Progenitor cell of endocrine pancreas (in vitro differentiated cells): ENCODE data around the gene HOXC13. TPM values are rescaled to one million over a fixed set of nuclear protein-coding genes. Genes with fewer than 3 reads are reported as not detected.

ENCODE experiments used
- DNase-seq: peaks from one replicate; pipeline ENCODE4 v3.0.0; 2021; ENCODE audit warnings: low spot score; ENCODE audit not compliant: unreplicated experiment
- H3K27ac Mint-ChIP-seq: 2 replicates; pipeline ENCODE4 v1.8.0; 2021; ENCODE audit warnings: mild to moderate bottlenecking, moderate library complexity, mixed read lengths
- H3K27me3 Mint-ChIP-seq: 2 replicates; pipeline ENCODE4 v1.8.0; 2021; ENCODE audit warnings: mixed read lengths
- H3K36me3 Mint-ChIP-seq: 2 replicates; pipeline ENCODE4 v1.8.0; 2022; ENCODE audit warnings: mixed read lengths; ENCODE audit not compliant: insufficient read depth
- H3K4me1 Mint-ChIP-seq: 2 replicates; pipeline ENCODE4 v1.8.0; 2021; ENCODE audit warnings: low read depth, mixed read lengths
- H3K4me3 Mint-ChIP-seq: 2 replicates; pipeline ENCODE4 v1.8.0; 2021; ENCODE audit warnings: low read depth, mild to moderate bottlenecking, moderate library complexity, mixed read lengths
- H3K9me3 Mint-ChIP-seq: 2 replicates; pipeline ENCODE4 v1.8.0; 2021; ENCODE audit warnings: low read depth, mixed read lengths
- CTCF ChIP-seq: fragments of 200-600 bp; sonication (generic); IDR thresholded peaks from one replicate; pipeline ENCODE4 v1.5.0; 2021; ENCODE audit warnings: antibody characterized with exemption, mild to moderate bottlenecking; ENCODE audit not compliant: unreplicated experiment
- total RNA-seq: library from RNA; stranded (reverse); gene quantifications from 2 replicates; pipeline ENCODE4 v1.2.1, GENCODE V29; 2021

Gene HOXC13
- total RNA-seq, 1 donor from 2014 or later, result not detected

GRCh38 chr12:53993162-53994008 lies 54.8 kb downstream of the HOXC13 start:
- H3K9me3 Mint-ChIP-seq, result no peaks in the 10 kb centered on the region

GRCh38 chr12:53994009-53994263 lies 55.3 kb downstream of the HOXC13 start:
- H3K4me1 Mint-ChIP-seq, result peaks cover 4% of the 10 kb centered on the region
- no peaks in the 10 kb centered on the region for H3K36me3 Mint-ChIP-seq
- DNase-seq, result no peak
- TF ChIP-seq CTCF, result no peak
- H3K9me3 Mint-ChIP-seq, result no peaks in the 10 kb centered on the region
- H3K27ac Mint-ChIP-seq, result peak overlapping the region; percentile 45
- no peak overlapping the region for H3K4me3 Mint-ChIP-seq
- H3K27me3 Mint-ChIP-seq, result peaks cover 100% of the 10 kb centered on the region

More at GRCh38 chr12:53993162-53994008, 54.8 kb downstream of the HOXC13 start:
- DNase-seq, result no peak
- no peak overlapping the region for H3K27ac Mint-ChIP-seq
- H3K4me3 Mint-ChIP-seq, result no peak overlapping the region
- peaks cover 4% of the 10 kb centered on the region for H3K4me1 Mint-ChIP-seq
- no peaks in the 10 kb centered on the region for H3K36me3 Mint-ChIP-seq
- H3K27me3 Mint-ChIP-seq, result peaks cover 100% of the 10 kb centered on the region
- TF ChIP-seq CTCF, result no peak

- DNase-seq, result no peak
- Mint-ChIP-seq H3K4me3 (no peak overlapping the region), H3K27me3 (peaks cover 100% of the 10 kb centered on the region), H3K36me3 (no peaks in the 10 kb centered on the region), H3K4me1 (peaks cover 4% of the 10 kb centered on the region), H3K27ac (peak overlapping the region; percentile 45), H3K9me3 (no peaks in the 10 kb centered on the region)
- TF ChIP-seq CTCF, result no peak
Measured at GRCh38 chr12:53994264-53995001, 55.8 kb downstream of the HOXC13 start.

GRCh38 chr12:53995002-53995377 lies 56.4 kb downstream of the HOXC13 start:
- no peak for DNase-seq
- no peaks in the 10 kb centered on the region for H3K9me3 Mint-ChIP-seq
- no peaks in the 10 kb centered on the region for H3K36me3 Mint-ChIP-seq
- TF ChIP-seq CTCF, result no peak
- no peak overlapping the region for H3K4me3 Mint-ChIP-seq
- peaks cover 4% of the 10 kb centered on the region for H3K4me1 Mint-ChIP-seq
- peaks cover 100% of the 10 kb centered on the region for H3K27me3 Mint-ChIP-seq
- no peak overlapping the region for H3K27ac Mint-ChIP-seq

- no peaks in the 10 kb centered on the region for H3K36me3 Mint-ChIP-seq
Measured at GRCh38 chr12:53995378-53996239, 57.0 kb downstream of the HOXC13 start.

More at GRCh38 chr12:53995378-53996239, 57.0 kb downstream of the HOXC13 start:
- H3K27ac Mint-ChIP-seq, result peak overlapping the region; percentile 81
- TF ChIP-seq CTCF, result no peak
- H3K27me3 Mint-ChIP-seq, result peaks cover 100% of the 10 kb centered on the region
- H3K4me3 Mint-ChIP-seq, result no peak overlapping the region
- H3K4me1 Mint-ChIP-seq, result peaks cover 6% of the 10 kb centered on the region
- H3K9me3 Mint-ChIP-seq, result no peaks in the 10 kb centered on the region
- no peak for DNase-seq
